ENCODE measurements around the gene HCRTR2.
"Not testable (repeated sequence)": the region's sequence is repeated elsewhere in the genome, so short reads cannot be mapped to it uniquely, and the experiment has no call there.

HCRTR2 gene

GRCh38 chr6:55174211-55175026 lies at the start of gene HCRTR2:
TSS of gene HCRTR2 (plus strand) at chr6:55174515. CDS start at chr6:55174588, 73 bp downstream.
- DNase-seq = no peak

GRCh38 chr6:55130806-55131324 lies 43.5 kb upstream of the HCRTR2 start:
- DNase-seq = no peak

GRCh38 chr6:55131616-55132015 lies 42.7 kb upstream of the HCRTR2 start:
- no peak for DNase-seq

GRCh38 chr6:55136916-55137315 lies 37.4 kb upstream of the HCRTR2 start:
- no peak for DNase-seq

GRCh38 chr6:55137929-55138693 lies 36.2 kb upstream of the HCRTR2 start:
- DNase-seq = no peak

GRCh38 chr6:55141611-55142010 lies 32.7 kb upstream of the HCRTR2 start:
- DNase-seq = no peak

GRCh38 chr6:55142610-55143009 lies 31.7 kb upstream of the HCRTR2 start:
- DNase-seq = no peak

GRCh38 chr6:55153284-55153683 lies 21.0 kb upstream of the HCRTR2 start:
- DNase-seq = no peak

- DNase-seq = not testable (repeated sequence)
Observed at GRCh38 chr6:55158784-55159183, 15.5 kb upstream of the HCRTR2 start.

- no peak for DNase-seq
Observed at GRCh38 chr6:55167860-55168259, 6.5 kb upstream of the HCRTR2 start.

- DNase-seq = no peak
Observed at GRCh38 chr6:55175078-55176049, 1.0 kb downstream of the HCRTR2 start.

GRCh38 chr6:55176958-55177357 lies 2.6 kb downstream of the HCRTR2 start:
- no peak for DNase-seq

- DNase-seq = no peak
Observed at GRCh38 chr6:55180258-55180657, 5.9 kb downstream of the HCRTR2 start.

GRCh38 chr6:55182016-55182650 lies 7.8 kb downstream of the HCRTR2 start:
- DNase-seq = no peak

- no peak for DNase-seq
Observed at GRCh38 chr6:55184782-55185530, 10.6 kb downstream of the HCRTR2 start.

- no peak for DNase-seq
Observed at GRCh38 chr6:55198715-55199114, 24.4 kb downstream of the HCRTR2 start.

- DNase-seq = no peak
Observed at GRCh38 chr6:55199239-55199638, 24.9 kb downstream of the HCRTR2 start.

- no peak for DNase-seq
Observed at GRCh38 chr6:55208478-55209458, 34.5 kb downstream of the HCRTR2 start.

- no peak for DNase-seq
Observed at GRCh38 chr6:55210952-55211351, 36.6 kb downstream of the HCRTR2 start.

- no peak for DNase-seq
Observed at GRCh38 chr6:55212156-55212555, 37.8 kb downstream of the HCRTR2 start.
